HepG2 (cell line): ENCODE results near the gene TRNP1. TPM values are rescaled to one million over a fixed set of nuclear protein-coding genes. Genes with fewer than 3 reads are reported as not detected.

ENCODE experiments used
- CCDC6 ChIP-seq: sonication (generic); formaldehyde crosslinking; IDR thresholded peaks from 2 replicates; pipeline ENCODE4 v1.8.1; 2022; ENCODE audit warnings: mild to moderate bottlenecking, missing genetic modification reagents, moderate library complexity
- FLYWCH1 ChIP-seq: sonication (generic); formaldehyde crosslinking; IDR thresholded peaks from 2 replicates; pipeline ENCODE4 v1.8.1; 2023; ENCODE audit warnings: mild to moderate bottlenecking, missing genetic modification reagents
- JDP2 ChIP-seq: sonication (generic); formaldehyde crosslinking; IDR thresholded peaks from 2 replicates; pipeline ENCODE4 v1.8.1; 2022; ENCODE audit warnings: missing genetic modification reagents, borderline replicate concordance
- MED1 ChIP-seq: sonication (generic); formaldehyde crosslinking; IDR thresholded peaks from 2 replicates; pipeline ENCODE4 v1.4.0; 2020; ENCODE audit warnings: missing genetic modification reagents
- MZF1 ChIP-seq: sonication (generic); formaldehyde crosslinking; IDR thresholded peaks from 2 replicates; pipeline ENCODE4 v1.8.1; 2023; ENCODE audit warnings: mild to moderate bottlenecking, missing genetic modification reagents, borderline replicate concordance
- NCOA2 ChIP-seq: sonication (generic); formaldehyde crosslinking; IDR thresholded peaks from 2 replicates; pipeline ENCODE4 v1.8.0; 2022; ENCODE audit warnings: inconsistent platforms
- PCBP1 ChIP-seq: fragments of 200-400 bp; formaldehyde crosslinking; IDR thresholded peaks from 2 replicates; pipeline ENCODE4 v1.6.1; 2017; ENCODE audit warnings: mild to moderate bottlenecking, low read depth, low read length, borderline replicate concordance
- PLSCR1 ChIP-seq: sonication (generic); formaldehyde crosslinking; IDR thresholded peaks from 2 replicates; pipeline ENCODE4 v1.5.0; 2020; ENCODE audit warnings: missing genetic modification reagents, mild to moderate bottlenecking, borderline replicate concordance
- RBFOX2 ChIP-seq: fragments of 200-400 bp; formaldehyde crosslinking; IDR thresholded peaks from 2 replicates; pipeline ENCODE4 v1.6.1; 2017; ENCODE audit warnings: low read depth, mild to moderate bottlenecking, low read length
- SMAD1 ChIP-seq: sonication (generic); formaldehyde crosslinking; IDR thresholded peaks from 2 replicates; pipeline ENCODE4 v1.4.0; 2020; ENCODE audit warnings: missing genetic modification reagents, low read depth, mild to moderate bottlenecking, borderline replicate concordance
- SMYD3 ChIP-seq: sonication (generic); formaldehyde crosslinking; IDR thresholded peaks from 2 replicates; pipeline ENCODE4 v1.8.1; 2023; ENCODE audit warnings: mild to moderate bottlenecking, missing genetic modification reagents
- SP140L ChIP-seq: sonication (generic); formaldehyde crosslinking; IDR thresholded peaks from 2 replicates; pipeline ENCODE4 v1.4.0; 2020; ENCODE audit warnings: missing genetic modification reagents, borderline replicate concordance
- TAF1 ChIP-seq: sonication (generic); formaldehyde crosslinking; IDR thresholded peaks from 2 replicates; pipeline ENCODE4 v1.4.0; 2020; ENCODE audit warnings: missing genetic modification reagents
- TCF7L2 ChIP-seq: IDR thresholded peaks from 2 replicates; pipeline ENCODE4 v1.6.1; 2011; ENCODE audit warnings: mild to moderate bottlenecking, low read depth, low read length, moderate library complexity
- THAP11 ChIP-seq: IDR thresholded peaks from 2 replicates; pipeline ENCODE4 v1.6.1; 2016; ENCODE audit warnings: missing biosample characterization, missing genetic modification reagents
- TSC22D2 ChIP-seq: sonication (generic); formaldehyde crosslinking; IDR thresholded peaks from 2 replicates; pipeline ENCODE4 v1.5.1; 2020; ENCODE audit warnings: missing genetic modification reagents, mild to moderate bottlenecking, borderline replicate concordance
- ZFP1 ChIP-seq: IDR thresholded peaks from 2 replicates; pipeline ENCODE4 v1.6.1; 2016
- ZMYM2 ChIP-seq: sonication (generic); formaldehyde crosslinking; IDR thresholded peaks from 2 replicates; pipeline ENCODE4 v1.8.0; 2022; ENCODE audit warnings: mild to moderate bottlenecking, missing genetic modification reagents
- ZNF101 ChIP-seq: sonication (generic); formaldehyde crosslinking; IDR thresholded peaks from 2 replicates; pipeline ENCODE4 v1.4.0; 2020; ENCODE audit warnings: mild to moderate bottlenecking, low read depth, missing genetic modification reagents, borderline replicate concordance
- ZNF20 ChIP-seq: sonication (generic); formaldehyde crosslinking; IDR thresholded peaks from 2 replicates; pipeline ENCODE4 v1.4.0; 2020; ENCODE audit warnings: mild to moderate bottlenecking, moderate library complexity, missing genetic modification reagents
- ZNF253 ChIP-seq: sonication (generic); formaldehyde crosslinking; IDR thresholded peaks from 2 replicates; pipeline ENCODE4 v1.8.0; 2022; ENCODE audit warnings: mild to moderate bottlenecking, missing genetic modification reagents, borderline replicate concordance
- ZNF776 ChIP-seq: sonication (generic); formaldehyde crosslinking; IDR thresholded peaks from 2 replicates; pipeline ENCODE4 v1.4.0; 2020; ENCODE audit warnings: mild to moderate bottlenecking, missing genetic modification reagents
- ZSCAN9 ChIP-seq: IDR thresholded peaks from 2 replicates; pipeline ENCODE4 v1.6.1; 2016; ENCODE audit warnings: borderline replicate concordance
- polyA plus RNA-seq, 8 experiments: library from polyadenylated mRNA; depleted of rRNA in 3 of 8; stranded (reverse) in 7 of 8; unstranded in 1 of 8; fragments of >200 nt; fragmentation: Illumina TruSeq in 4 of 8; extraction: Trizol in 4 of 8; gene quantifications; 2 replicates each; pipeline versions ENCODE4 v1.2.1 to v1.2.3, GENCODE V29; 2011 to 2016; ENCODE audit warnings: low read depth in 4 of 8, missing spikeins in 1 of 8, mixed read lengths in 1 of 8; ENCODE audit not compliant: insufficient read depth in 1 of 8
- total RNA-seq, 5 experiments: library from RNA; depleted of rRNA; stranded (reverse); fragments of >200 nt; fragmentation: Illumina TruSeq; extraction: Trizol; gene quantifications; 2 replicates each; pipeline ENCODE4 v1.2.3, GENCODE V29; 2016; ENCODE audit warnings: low read depth in 1 of 5
- TF ChIP-seq, protein P1 (sequence below): sonication (generic); formaldehyde crosslinking; IDR thresholded peaks from 2 replicates; pipeline ENCODE4 v1.5.1; 2020; ENCODE audit warnings: mild to moderate bottlenecking, missing genetic modification reagents, borderline replicate concordance
- TF ChIP-seq, protein P2 (sequence below): sonication (generic); formaldehyde crosslinking; IDR thresholded peaks from 2 replicates; pipeline ENCODE4 v1.4.0; 2020; ENCODE audit warnings: missing genetic modification reagents, borderline replicate concordance
- TF ChIP-seq, protein P3 (sequence below): IDR thresholded peaks from 2 replicates; pipeline ENCODE4 v1.6.1; 2018; ENCODE audit warnings: missing genetic modification reagents
- TF ChIP-seq, protein P4 (sequence below): sonication (generic); formaldehyde crosslinking; IDR thresholded peaks from 2 replicates; pipeline ENCODE4 v1.8.1; 2023; ENCODE audit warnings: mild to moderate bottlenecking, missing genetic modification reagents

TRNP1 gene
- total and polyA plus RNA-seq, 2 of the 13 experiments (the other 11 are each of a cell fraction or from before 2014, with no cell fraction given) = 42.0 to 158 TPM

GRCh38 chr1:27003745-27004470 lies 10.4 kb downstream of the TRNP1 start (continued):
- TF ChIP-seq PLSCR1 (CRISPR knock-in tag) = no peak
- TF ChIP-seq ZNF253 (CRISPR knock-in tag) = no peak
- TF ChIP-seq, protein P1, sequence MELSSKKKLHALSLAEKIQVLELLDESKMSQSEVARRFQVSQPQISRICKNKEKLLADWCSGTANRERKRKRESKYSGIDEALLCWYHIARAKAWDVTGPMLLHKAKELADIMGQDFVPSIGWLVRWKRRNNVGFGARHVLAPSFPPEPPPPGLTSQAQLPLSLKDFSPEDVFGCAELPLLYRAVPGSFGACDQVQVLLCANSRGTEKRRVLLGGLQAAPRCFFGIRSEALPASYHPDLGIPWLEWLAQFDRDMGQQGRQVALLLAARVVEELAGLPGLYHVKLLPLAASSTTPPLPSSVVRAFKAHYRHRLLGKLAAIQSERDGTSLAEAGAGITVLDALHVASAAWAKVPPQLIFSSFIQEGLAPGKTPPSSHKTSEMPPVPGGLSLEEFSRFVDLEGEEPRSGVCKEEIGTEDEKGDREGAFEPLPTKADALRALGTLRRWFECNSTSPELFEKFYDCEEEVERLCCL (CRISPR knock-in tag) = no peak
- TF ChIP-seq ZFP1 (CRISPR knock-in tag) = no peak
- no peak for TF ChIP-seq ZNF20 (CRISPR knock-in tag)
- no peak for TF ChIP-seq SMAD1
- no peak for TF ChIP-seq ZNF101
- no peak for TF ChIP-seq SMYD3 (CRISPR knock-in tag)
- no peak for TF ChIP-seq TAF1 (CRISPR knock-in tag)
- TF ChIP-seq ZNF776 (CRISPR knock-in tag) = no peak
- TF ChIP-seq, protein P2, sequence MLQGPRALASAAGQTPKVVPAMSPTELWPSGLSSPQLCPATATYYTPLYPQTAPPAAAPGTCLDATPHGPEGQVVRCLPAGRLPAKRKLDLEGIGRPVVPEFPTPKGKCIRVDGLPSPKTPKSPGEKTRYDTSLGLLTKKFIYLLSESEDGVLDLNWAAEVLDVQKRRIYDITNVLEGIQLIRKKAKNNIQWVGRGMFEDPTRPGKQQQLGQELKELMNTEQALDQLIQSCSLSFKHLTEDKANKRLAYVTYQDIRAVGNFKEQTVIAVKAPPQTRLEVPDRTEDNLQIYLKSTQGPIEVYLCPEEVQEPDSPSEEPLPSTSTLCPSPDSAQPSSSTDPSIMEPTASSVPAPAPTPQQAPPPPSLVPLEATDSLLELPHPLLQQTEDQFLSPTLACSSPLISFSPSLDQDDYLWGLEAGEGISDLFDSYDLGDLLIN (CRISPR knock-in tag) = no peak
- TF ChIP-seq TSC22D2 (CRISPR knock-in tag) = 0 out of 2 replicates have a peak, but pooled peaks have one; percentile 16
- TF ChIP-seq RBFOX2 = no peak
- TF ChIP-seq JDP2 (CRISPR knock-in tag) = no peak
- no peak for TF ChIP-seq PCBP1
- no peak for TF ChIP-seq ZMYM2 (CRISPR knock-in tag)
- no peak for TF ChIP-seq THAP11 (CRISPR knock-in tag)
- TF ChIP-seq SP140L (CRISPR knock-in tag) = no peak
- TF ChIP-seq MED1 (CRISPR knock-in tag) = no peak; the same call in none of the 2 replicates
- TF ChIP-seq, protein P3, sequence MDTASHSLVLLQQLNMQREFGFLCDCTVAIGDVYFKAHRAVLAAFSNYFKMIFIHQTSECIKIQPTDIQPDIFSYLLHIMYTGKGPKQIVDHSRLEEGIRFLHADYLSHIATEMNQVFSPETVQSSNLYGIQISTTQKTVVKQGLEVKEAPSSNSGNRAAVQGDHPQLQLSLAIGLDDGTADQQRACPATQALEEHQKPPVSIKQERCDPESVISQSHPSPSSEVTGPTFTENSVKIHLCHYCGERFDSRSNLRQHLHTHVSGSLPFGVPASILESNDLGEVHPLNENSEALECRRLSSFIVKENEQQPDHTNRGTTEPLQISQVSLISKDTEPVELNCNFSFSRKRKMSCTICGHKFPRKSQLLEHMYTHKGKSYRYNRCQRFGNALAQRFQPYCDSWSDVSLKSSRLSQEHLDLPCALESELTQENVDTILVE (CRISPR knock-in tag) = no peak
- peak; percentile 57; the same call in 1 of the 2 replicates for TF ChIP-seq TCF7L2
- TF ChIP-seq, protein P4, sequence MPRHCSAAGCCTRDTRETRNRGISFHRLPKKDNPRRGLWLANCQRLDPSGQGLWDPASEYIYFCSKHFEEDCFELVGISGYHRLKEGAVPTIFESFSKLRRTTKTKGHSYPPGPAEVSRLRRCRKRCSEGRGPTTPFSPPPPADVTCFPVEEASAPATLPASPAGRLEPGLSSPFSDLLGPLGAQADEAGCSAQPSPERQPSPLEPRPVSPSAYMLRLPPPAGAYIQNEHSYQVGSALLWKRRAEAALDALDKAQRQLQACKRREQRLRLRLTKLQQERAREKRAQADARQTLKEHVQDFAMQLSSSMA (CRISPR knock-in tag) = no peak
- TF ChIP-seq CCDC6 (CRISPR knock-in tag) = no peak
- no peak for TF ChIP-seq ZSCAN9 (CRISPR knock-in tag)
- TF ChIP-seq FLYWCH1 (CRISPR knock-in tag) = no peak
- TF ChIP-seq NCOA2 (CRISPR knock-in tag) = peak; percentile 67
- TF ChIP-seq MZF1 (CRISPR knock-in tag) = no peak
